ENCODE results near the gene ZNF746. TPM values are rescaled to one million over a fixed set of nuclear protein-coding genes. Genes with fewer than 3 reads are reported as not detected.
"Not testable (repeated sequence)": the region's sequence is repeated elsewhere in the genome, so short reads cannot be mapped to it uniquely, and the experiment has no call there.

The ZNF746 gene
- total and polyA plus RNA-seq, 10 of the 15 experiments (the other 5 are each of a cell fraction or from before 2014, with no cell fraction given), result 1.2 to 19.0 (median 6.3) TPM

DNA sequence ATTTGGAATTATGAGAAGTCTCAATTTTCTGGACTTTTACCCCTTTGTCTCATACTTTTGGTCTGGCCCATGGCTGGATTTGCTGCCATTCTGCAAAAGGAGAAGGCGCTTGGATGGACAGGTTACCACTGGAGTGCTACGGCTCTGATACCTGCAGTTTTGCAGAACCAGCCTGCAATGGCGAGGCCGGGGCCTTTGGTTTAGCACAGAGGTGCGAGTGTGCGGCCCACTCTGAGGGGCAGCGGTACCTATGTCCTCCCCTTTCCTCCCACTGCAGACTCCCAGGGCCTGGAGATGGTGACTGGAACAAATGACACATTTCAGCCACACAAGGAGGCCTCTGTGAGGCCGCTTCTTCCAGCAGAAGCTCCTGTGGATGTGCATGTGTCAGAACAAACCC lies 48.6 kb downstream of the ZNF746 start (continued):
- TF ChIP-seq ZBED1 (IDR thresholded peaks at IDR 0.05; ENCODE audit: borderline replicate concordance) (no peak), WRNIP1 (IDR thresholded peaks at IDR 0.05; ENCODE audit: borderline replicate concordance, low read depth, low read length) (no peak), LARP7 (IDR thresholded peaks at IDR 0.05) (no peak), CHD2 (IDR thresholded peaks at IDR 0.05; ENCODE audit: borderline replicate concordance, low read depth, low read length) (no peak), BMI1 (IDR thresholded peaks at IDR 0.05; ENCODE audit: borderline replicate concordance) (no peak)

DNA sequence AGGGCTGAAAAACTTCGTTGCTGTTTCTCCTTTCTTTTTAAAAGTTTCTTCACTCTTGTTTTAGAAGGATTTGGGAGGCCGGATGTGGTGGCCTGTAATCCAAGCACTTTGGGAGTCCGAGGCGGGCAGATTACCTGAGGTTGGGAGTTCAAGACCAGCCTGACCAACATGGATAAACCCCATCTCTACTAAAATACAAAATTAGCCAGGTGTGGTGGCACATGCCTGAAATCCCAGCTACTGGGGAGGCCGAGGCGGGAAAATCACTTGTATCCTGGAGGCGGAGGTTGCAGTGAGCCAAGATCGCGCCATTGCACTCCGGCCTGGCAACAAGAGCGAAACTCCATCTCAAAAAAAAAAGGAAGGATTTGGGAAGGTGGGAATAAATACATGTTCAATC lies 51.6 kb downstream of the ZNF746 start:
- RAD21 ChIA-PET (ENCODE audit: unreplicated experiment); H3K79me2 ChIP-seq (ENCODE audit: control insufficient read depth, insufficient read depth, low read length); FAIRE-seq; H3K9me3 ChIP-seq (replicated peaks; ENCODE audit: control insufficient read depth, insufficient read depth, low read length); in situ Hi-C loops (cut with MboI); H2AFZ ChIP-seq (ENCODE audit: control insufficient read depth, low read depth, low read length); H3K27ac ChIP-seq (ENCODE audit: control insufficient read depth, insufficient read depth); POLR2A ChIA-PET; ATAC-seq; H3K4me2 ChIP-seq (ENCODE audit: control insufficient read depth, insufficient read depth); H3K27me3 ChIP-seq (replicated peaks in 1 of 2; ENCODE audit: control insufficient read depth in 2 of 2, insufficient read depth in 2 of 2, low read length in 1 of 2); BruUV-seq (replicated peaks); DNase-seq (ENCODE audit: low read depth, low spot score); H4K20me1 ChIP-seq (ENCODE audit: control insufficient read depth, insufficient read depth); CTCF ChIA-PET; H3K9ac ChIP-seq (ENCODE audit: control insufficient read depth, insufficient read depth, low read length); intact Hi-C loops (cut with micrococcal nuclease; ENCODE audit: unreplicated experiment); H3K4me1 ChIP-seq (ENCODE audit: control insufficient read depth, insufficient read depth, low read length); H3K4me3 ChIP-seq: not testable (repeated sequence)
- SMC1A ChIA-PET (ENCODE audit: uncharacterized antibody, unreplicated experiment), result interaction anchor here (0.6 kb wide), 1 partner anchor 99 kb away, joined by 3 read pairs; no protein-coding TSS in a partner anchor
- peaks cover 13 to 15% of the 10 kb centered on the region in 2 experiments; a peak in 3 of 4 replicates for H3K36me3 ChIP-seq (ENCODE audit: control insufficient read depth in 2 of 2, insufficient read depth in 2 of 2, low read length in 1 of 2)
- WGBS (ENCODE audit: insufficient coverage, insufficient replicate concordance, low lambda C conversion rate, missing lambda C conversion rate), result 97% methylated on average over 11 of the region's 11 CpGs

DNA sequence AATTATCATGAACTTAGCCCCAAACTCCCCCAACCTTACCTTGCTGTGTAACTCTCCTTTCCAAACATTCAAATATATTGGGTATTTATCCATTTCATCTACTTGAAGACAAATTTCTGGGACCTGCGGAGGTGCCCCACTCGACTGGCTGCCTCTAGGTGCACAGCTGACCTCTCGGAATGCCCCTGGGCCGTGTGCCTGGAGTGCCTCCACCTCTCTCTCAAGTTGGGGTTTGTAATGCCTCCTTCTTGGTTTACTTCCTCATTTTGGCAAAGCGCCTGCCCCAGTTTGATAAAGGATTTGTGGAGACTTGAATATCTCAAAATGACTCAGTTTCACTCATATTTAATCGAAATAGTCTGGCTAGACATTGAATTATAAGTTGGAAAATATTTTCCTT lies 53.3 kb downstream of the ZNF746 start:
- TF ChIP-seq HDGF (IDR thresholded peaks at IDR 0.05) (no peak), HCFC1 (IDR thresholded peaks at IDR 0.05; ENCODE audit: low read length) (no peak)
- TF ChIP-seq, protein P1, sequence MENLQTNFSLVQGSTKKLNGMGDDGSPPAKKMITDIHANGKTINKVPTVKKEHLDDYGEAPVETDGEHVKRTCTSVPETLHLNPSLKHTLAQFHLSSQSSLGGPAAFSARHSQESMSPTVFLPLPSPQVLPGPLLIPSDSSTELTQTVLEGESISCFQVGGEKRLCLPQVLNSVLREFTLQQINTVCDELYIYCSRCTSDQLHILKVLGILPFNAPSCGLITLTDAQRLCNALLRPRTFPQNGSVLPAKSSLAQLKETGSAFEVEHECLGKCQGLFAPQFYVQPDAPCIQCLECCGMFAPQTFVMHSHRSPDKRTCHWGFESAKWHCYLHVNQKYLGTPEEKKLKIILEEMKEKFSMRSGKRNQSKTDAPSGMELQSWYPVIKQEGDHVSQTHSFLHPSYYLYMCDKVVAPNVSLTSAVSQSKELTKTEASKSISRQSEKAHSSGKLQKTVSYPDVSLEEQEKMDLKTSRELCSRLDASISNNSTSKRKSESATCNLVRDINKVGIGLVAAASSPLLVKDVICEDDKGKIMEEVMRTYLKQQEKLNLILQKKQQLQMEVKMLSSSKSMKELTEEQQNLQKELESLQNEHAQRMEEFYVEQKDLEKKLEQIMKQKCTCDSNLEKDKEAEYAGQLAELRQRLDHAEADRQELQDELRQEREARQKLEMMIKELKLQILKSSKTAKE (IDR thresholded peaks at IDR 0.05; ENCODE audit: low read depth, poor library complexity, severe bottlenecking), result no peak
- BruUV-seq (replicated peaks), result no TSS peak
- H3K4me2 ChIP-seq (ENCODE audit: control insufficient read depth, insufficient read depth), result no peak overlapping the region
- no peaks in the 10 kb centered on the region for H3K9me3 ChIP-seq (replicated peaks; ENCODE audit: control insufficient read depth, insufficient read depth, low read length)
- H3K27ac ChIP-seq (ENCODE audit: control insufficient read depth, insufficient read depth), result no peak overlapping the region
- WGBS (ENCODE audit: insufficient coverage, insufficient replicate concordance, low lambda C conversion rate, missing lambda C conversion rate), result 79% methylated on average over 6 of the region's 6 CpGs
- H4K20me1 ChIP-seq (ENCODE audit: control insufficient read depth, insufficient read depth), result no peaks in the 10 kb centered on the region
- DNase-seq (ENCODE audit: low read depth, low spot score), result no peak
- SMC1A ChIA-PET (ENCODE audit: uncharacterized antibody, unreplicated experiment), result no interaction called here
- CTCF ChIA-PET, result interaction anchor here (0.6 kb wide), 1 partner anchor 33 kb away, joined by 3 read pairs; no protein-coding TSS in a partner anchor
- no peak overlapping the region for H2AFZ ChIP-seq (ENCODE audit: control insufficient read depth, low read depth, low read length)
- H3K9ac ChIP-seq (ENCODE audit: control insufficient read depth, insufficient read depth, low read length), result no peak overlapping the region
- ATAC-seq, result no peak
- H3K36me3 ChIP-seq (ENCODE audit: control insufficient read depth in 2 of 2, insufficient read depth in 2 of 2, low read length in 1 of 2), result peaks cover 4 to 8% of the 10 kb centered on the region in 2 experiments; a peak in 3 of 4 replicates
- in situ Hi-C loops (cut with MboI), result no loop called here
- no peaks in the 10 kb centered on the region for H3K27me3 ChIP-seq (replicated peaks in 1 of 2; ENCODE audit: control insufficient read depth in 2 of 2, insufficient read depth in 2 of 2, low read length in 1 of 2)
- POLR2A ChIA-PET, result no interaction called here
- FAIRE-seq, result no peak
- no peak overlapping the region for H3K4me3 ChIP-seq
- H3K4me1 ChIP-seq (ENCODE audit: control insufficient read depth, insufficient read depth, low read length), result no peaks in the 10 kb centered on the region
- no peaks in the 10 kb centered on the region for H3K79me2 ChIP-seq (ENCODE audit: control insufficient read depth, insufficient read depth, low read length)
- intact Hi-C loops (cut with micrococcal nuclease; ENCODE audit: unreplicated experiment), result no loop called here
- RAD21 ChIA-PET (ENCODE audit: unreplicated experiment), result no interaction called here
